Endothelial cell of umbilical vein (primary cell): ENCODE measurements around the gene RNF43. TPM values are rescaled to one million over a fixed set of nuclear protein-coding genes. Genes with fewer than 3 reads are reported as not detected.

ENCODE experiments used
- BruUV-seq: library from RNA; stranded (reverse); fragments of 400-500 nt; replicated peaks from 2 replicates; lab custom pipeline; 2021; lab: Mats Ljungman, UMichigan
- CTCF ChIA-PET: fragments of 300-600, 350-600 bp; sonication (Branson Sonifier 250); formaldehyde crosslinking; loops from one replicate; lab custom pipeline; 2021; ENCODE audit warnings: antibody characterized with exemption, inconsistent platforms; lab: Charles Lee
- POLR2A ChIA-PET: fragments of 300-600, 350-600 bp; sonication (Branson Sonifier 250); formaldehyde crosslinking; loops from one replicate; lab custom pipeline; 2021; ENCODE audit warnings: antibody characterized with exemption, inconsistent platforms; lab: Charles Lee
- DNase-seq: peaks from one replicate; pipeline ENCODE4 v3.0.0-alpha.2; 2011; ENCODE audit warnings: low read depth, low spot score
- FAIRE-seq: peaks from 2 replicates; lab custom pipeline; 2011; peaks lifted over from hg19 to GRCh38; lab: Jason Lieb, UNC
- H2AFZ ChIP-seq: 2 replicates; pipeline ENCODE4 v1.6.0; 2012; ENCODE audit warnings: low read depth, low read length, control low read depth, inconsistent platforms
- H3K27ac ChIP-seq: 2 replicates; pipeline ENCODE4 v1.5.1; 2011; ENCODE audit warnings: low read depth, mild to moderate bottlenecking, control low read depth, low read length, moderate library complexity; ENCODE audit not compliant: insufficient read depth
- H3K27me3 ChIP-seq, 2 experiments: 2 replicates each; pipeline versions ENCODE4 v1.6.0 to v1.6.1; 2011; ENCODE audit warnings: low read length in 2 of 2, mixed read lengths in 1 of 2; ENCODE audit not compliant: control insufficient read depth in 2 of 2, insufficient read depth in 2 of 2
- H3K36me3 ChIP-seq, 2 experiments: 2 replicates in 1 of 2; 3 replicates in 1 of 2; pipeline ENCODE4 v1.5.1; 2011; ENCODE audit warnings: low read length in 2 of 2, mild to moderate bottlenecking in 1 of 2, moderate library complexity in 1 of 2; ENCODE audit not compliant: control insufficient read depth in 2 of 2, insufficient read depth in 2 of 2; ENCODE audit errors: extremely low read depth in 1 of 2
- H3K4me1 ChIP-seq: 3 replicates; pipeline ENCODE4 v1.5.1; 2011; ENCODE audit warnings: mild to moderate bottlenecking, low read length; ENCODE audit not compliant: control insufficient read depth, insufficient read depth; ENCODE audit errors: extremely low read depth
- H3K4me2 ChIP-seq: 2 replicates; pipeline ENCODE4 v1.6.1; 2011; ENCODE audit warnings: low read length, control low read depth, mixed read lengths; ENCODE audit not compliant: insufficient read depth
- H3K4me3 ChIP-seq, 3 experiments: fragments of 200-600 bp in 1 of 3; sonication (generic), shearing (Covaris generic) in 1 of 3; replicated peaks in 1 of 3; 2 replicates each; pipeline ENCODE4 v1.5.1; 2011 to 2016; ENCODE audit warnings: control low read depth in 3 of 3, low read length in 3 of 3, mild to moderate bottlenecking in 2 of 3, inconsistent platforms in 1 of 3, low read depth in 1 of 3, moderate library complexity in 1 of 3; ENCODE audit not compliant: insufficient read depth in 1 of 3
- H3K79me2 ChIP-seq: 2 replicates; pipeline ENCODE4 v1.6.0; 2012; ENCODE audit warnings: low read length, inconsistent platforms; ENCODE audit not compliant: control insufficient read depth, insufficient read depth
- H3K9ac ChIP-seq: replicated peaks from 2 replicates; pipeline ENCODE3; 2011; ENCODE audit warnings: low read length, control low read depth; ENCODE audit not compliant: insufficient read depth; ENCODE audit errors: extremely low read depth
- H3K9me1 ChIP-seq: replicated peaks from 3 replicates; pipeline ENCODE4 v1.6.0; 2011; ENCODE audit warnings: mild to moderate bottlenecking, low read length; ENCODE audit not compliant: control insufficient read depth, insufficient read depth; ENCODE audit errors: extremely low read depth
- H3K9me3 ChIP-seq: replicated peaks from 2 replicates; pipeline ENCODE4 v1.5.1; 2012; ENCODE audit warnings: low read length, inconsistent platforms; ENCODE audit not compliant: control insufficient read depth, insufficient read depth
- H4K20me1 ChIP-seq: replicated peaks from 2 replicates; pipeline ENCODE3; 2011; ENCODE audit warnings: mild to moderate bottlenecking, low read length; ENCODE audit not compliant: control insufficient read depth, insufficient read depth; ENCODE audit errors: extremely low read depth
- EZH2 ChIP-seq: IDR thresholded peaks from 2 replicates; pipeline ENCODE4 v1.6.1; 2012; ENCODE audit warnings: borderline replicate concordance, low read depth, mild to moderate bottlenecking, moderate library complexity, low read length, inconsistent platforms; ENCODE audit not compliant: severe bottlenecking
- FOS ChIP-seq: IDR thresholded peaks from 2 replicates; pipeline ENCODE4 v1.6.1; 2011; ENCODE audit warnings: mild to moderate bottlenecking, low read length, moderate library complexity, borderline replicate concordance; ENCODE audit not compliant: insufficient read depth
- GATA2 ChIP-seq: IDR thresholded peaks from 2 replicates; pipeline ENCODE4 v1.7.0; 2011; ENCODE audit warnings: low read depth, mild to moderate bottlenecking, moderate library complexity, mixed read lengths, low read length; ENCODE audit not compliant: insufficient read length, insufficient read depth
- JUN ChIP-seq: IDR thresholded peaks from 2 replicates; pipeline ENCODE4 v1.6.1; 2011; ENCODE audit warnings: borderline replicate concordance, low read depth; ENCODE audit not compliant: insufficient read length, insufficient read depth
- MYC ChIP-seq: IDR thresholded peaks from one replicate; pipeline ENCODE4 v1.6.1; 2011; ENCODE audit warnings: mild to moderate bottlenecking, low read depth, low read length
- POLR2A ChIP-seq: IDR thresholded peaks from 2 replicates; pipeline ENCODE4 v1.6.1; 2012; ENCODE audit warnings: low read depth, mild to moderate bottlenecking, control low read depth, low read length
- POLR2AphosphoS5 ChIP-seq: IDR thresholded peaks from 2 replicates; pipeline ENCODE4 v1.6.1; 2012; ENCODE audit warnings: low read depth, mild to moderate bottlenecking, control low read depth, low read length, moderate library complexity; ENCODE audit not compliant: insufficient read depth
- dilution Hi-C: fragments of 300-500 bp; cut with MboI; formaldehyde crosslinking; loops from one replicate; pipeline ENCODE4 v1.15.0; 2019; ENCODE audit warnings: low sequenced_read_pairs; ENCODE audit not compliant: extremely low pct_ligation_motif_present
- intact Hi-C: fragments of 100-400 bp; cut with micrococcal nuclease; formaldehyde crosslinking; loops from one replicate; pipeline ENCODE4 v1.10.0; 2022
- polyA plus RNA-seq, 4 experiments: library from polyadenylated mRNA; depleted of rRNA in 3 of 4; stranded (reverse) in 3 of 4; unstranded in 1 of 4; fragments of >200 nt; gene quantifications; 2 replicates each; pipeline versions ENCODE4 v1.2.1 to v1.2.3, GENCODE V29; 2011 to 2012; ENCODE audit warnings: missing spikeins in 1 of 4
- total RNA-seq: library from RNA; stranded (reverse); gene quantifications from 2 replicates; pipeline ENCODE4 v1.2.3, GENCODE V29; 2021
- TF ChIP-seq, protein P1 (sequence below), 2 donors: IDR thresholded peaks; 1 replicate in 1 of 2; 2 replicates in 1 of 2; pipeline ENCODE4 v1.5.1; 2011; ENCODE audit warnings: low read length in 2 of 2, mild to moderate bottlenecking in 2 of 2, moderate library complexity in 2 of 2, control low read depth in 1 of 2, inconsistent platforms in 1 of 2, low read depth in 1 of 2; ENCODE audit not compliant: insufficient read depth in 1 of 2; ENCODE audit errors: extremely low read depth in 1 of 2
- TF ChIP-seq, protein P2 (sequence below): IDR thresholded peaks from 2 replicates; pipeline ENCODE4 v1.6.1; 2011; ENCODE audit not compliant: insufficient read depth, insufficient read length

Gene RNF43
- total and polyA plus RNA-seq, 2 donors (not counting 3 experiments of a cell fraction or from before 2014, with no cell fraction given): not detected

- DNase-seq (no peak), FAIRE-seq (no peak)
- Histone ChIP-seq H3K4me3 (no peak overlapping the region), H3K4me2 (no peak overlapping the region), H3K27me3 (peaks cover 13 to 37% of the 10 kb centered on the region in 2 experiments), H3K36me3 (no peaks in the 10 kb centered on the region), H3K4me1 (peaks cover 7% of the 10 kb centered on the region), H2AFZ (no peak overlapping the region), H4K20me1 (no peaks in the 10 kb centered on the region), H3K9ac (no peak overlapping the region), H3K27ac (no peak overlapping the region), H3K9me3 (no peaks in the 10 kb centered on the region), H3K9me1 (no peaks in the 10 kb centered on the region), H3K79me2 (no peaks in the 10 kb centered on the region)
- ChIA-PET CTCF (interaction anchor here (0.6 kb wide), 1 partner anchor 9 kb away, joined by 3 read pairs; no protein-coding TSS in a partner anchor), POLR2A (no interaction called here)
- BruUV-seq: no TSS peak
- dilution Hi-C loops: no loop called here
- intact Hi-C loops: no loop called here
- TF ChIP-seq, protein P1, sequence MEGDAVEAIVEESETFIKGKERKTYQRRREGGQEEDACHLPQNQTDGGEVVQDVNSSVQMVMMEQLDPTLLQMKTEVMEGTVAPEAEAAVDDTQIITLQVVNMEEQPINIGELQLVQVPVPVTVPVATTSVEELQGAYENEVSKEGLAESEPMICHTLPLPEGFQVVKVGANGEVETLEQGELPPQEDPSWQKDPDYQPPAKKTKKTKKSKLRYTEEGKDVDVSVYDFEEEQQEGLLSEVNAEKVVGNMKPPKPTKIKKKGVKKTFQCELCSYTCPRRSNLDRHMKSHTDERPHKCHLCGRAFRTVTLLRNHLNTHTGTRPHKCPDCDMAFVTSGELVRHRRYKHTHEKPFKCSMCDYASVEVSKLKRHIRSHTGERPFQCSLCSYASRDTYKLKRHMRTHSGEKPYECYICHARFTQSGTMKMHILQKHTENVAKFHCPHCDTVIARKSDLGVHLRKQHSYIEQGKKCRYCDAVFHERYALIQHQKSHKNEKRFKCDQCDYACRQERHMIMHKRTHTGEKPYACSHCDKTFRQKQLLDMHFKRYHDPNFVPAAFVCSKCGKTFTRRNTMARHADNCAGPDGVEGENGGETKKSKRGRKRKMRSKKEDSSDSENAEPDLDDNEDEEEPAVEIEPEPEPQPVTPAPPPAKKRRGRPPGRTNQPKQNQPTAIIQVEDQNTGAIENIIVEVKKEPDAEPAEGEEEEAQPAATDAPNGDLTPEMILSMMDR (IDR thresholded peaks at IDR 0.05; ENCODE audit: extremely low read depth in 1 of 2, insufficient read depth in 1 of 2, low read depth in 1 of 2, low read length in 2 of 2): no peak
Measured at GRCh38 chr17:58387834-58388233, 29.5 kb downstream of the RNF43 start.

GRCh38 chr17:58386708-58387107 lies 30.6 kb downstream of the RNF43 start:
- no peak for FAIRE-seq
- dilution Hi-C loops: no loop called here

More at GRCh38 chr17:58386708-58387107, 30.6 kb downstream of the RNF43 start:
- intact Hi-C loops: no loop called here
- H3K9me1 ChIP-seq: no peaks in the 10 kb centered on the region
- no peak for DNase-seq
- H2AFZ ChIP-seq: no peak overlapping the region
- H3K4me3 ChIP-seq: no peak overlapping the region
- H4K20me1 ChIP-seq: no peaks in the 10 kb centered on the region
- H3K9me3 ChIP-seq: no peaks in the 10 kb centered on the region
- H3K4me2 ChIP-seq: no peak overlapping the region
- H3K4me1 ChIP-seq: peaks cover 6% of the 10 kb centered on the region
- TF ChIP-seq, protein P2, sequence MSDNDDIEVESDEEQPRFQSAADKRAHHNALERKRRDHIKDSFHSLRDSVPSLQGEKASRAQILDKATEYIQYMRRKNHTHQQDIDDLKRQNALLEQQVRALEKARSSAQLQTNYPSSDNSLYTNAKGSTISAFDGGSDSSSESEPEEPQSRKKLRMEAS: no peak
- TF ChIP-seq, protein P1 (IDR thresholded peaks at IDR 0.05; ENCODE audit: extremely low read depth in 1 of 2, insufficient read depth in 1 of 2, low read depth in 1 of 2, low read length in 2 of 2): no peak
- TF ChIP-seq GATA2: no peak
- no peak for TF ChIP-seq MYC
- TF ChIP-seq POLR2A: no peak
- no peak for TF ChIP-seq FOS
- TF ChIP-seq EZH2: no peak
- no peak for TF ChIP-seq JUN
- TF ChIP-seq POLR2AphosphoS5: no peak
- peaks cover 13 to 31% of the 10 kb centered on the region in 2 experiments for H3K27me3 ChIP-seq
- H3K9ac ChIP-seq: no peak overlapping the region
- no peaks in the 10 kb centered on the region for H3K36me3 ChIP-seq
- H3K27ac ChIP-seq: no peak overlapping the region
- POLR2A ChIA-PET: no interaction called here
- BruUV-seq: no TSS peak
- CTCF ChIA-PET: no interaction called here
- H3K79me2 ChIP-seq: no peaks in the 10 kb centered on the region
